Measurements from ENCODE around the gene RGS10.

DNA sequence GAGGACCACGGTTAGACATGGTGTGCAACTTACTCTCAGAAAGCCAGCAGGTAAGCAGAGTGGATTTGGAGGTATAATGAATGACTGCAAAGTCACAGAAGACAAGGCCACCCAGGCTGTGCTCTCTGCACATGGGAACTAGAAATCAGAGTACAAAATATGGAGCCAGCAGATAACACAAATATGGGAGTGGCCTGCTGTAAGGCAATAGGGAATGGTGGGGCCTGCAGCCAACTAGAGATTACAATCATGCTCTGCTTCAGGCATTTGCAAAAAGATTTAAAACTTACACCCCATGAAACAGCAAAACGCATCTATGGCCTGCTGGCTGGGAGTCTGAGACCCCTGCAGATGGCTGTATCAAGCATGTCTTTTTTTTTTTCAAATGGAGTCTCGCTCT lies 47.0 kb downstream of the RGS10 start:
- no peak for TF ChIP-seq POLR2AphosphoS5 (IDR thresholded peaks at IDR 0.05)
- TF ChIP-seq, protein P1, sequence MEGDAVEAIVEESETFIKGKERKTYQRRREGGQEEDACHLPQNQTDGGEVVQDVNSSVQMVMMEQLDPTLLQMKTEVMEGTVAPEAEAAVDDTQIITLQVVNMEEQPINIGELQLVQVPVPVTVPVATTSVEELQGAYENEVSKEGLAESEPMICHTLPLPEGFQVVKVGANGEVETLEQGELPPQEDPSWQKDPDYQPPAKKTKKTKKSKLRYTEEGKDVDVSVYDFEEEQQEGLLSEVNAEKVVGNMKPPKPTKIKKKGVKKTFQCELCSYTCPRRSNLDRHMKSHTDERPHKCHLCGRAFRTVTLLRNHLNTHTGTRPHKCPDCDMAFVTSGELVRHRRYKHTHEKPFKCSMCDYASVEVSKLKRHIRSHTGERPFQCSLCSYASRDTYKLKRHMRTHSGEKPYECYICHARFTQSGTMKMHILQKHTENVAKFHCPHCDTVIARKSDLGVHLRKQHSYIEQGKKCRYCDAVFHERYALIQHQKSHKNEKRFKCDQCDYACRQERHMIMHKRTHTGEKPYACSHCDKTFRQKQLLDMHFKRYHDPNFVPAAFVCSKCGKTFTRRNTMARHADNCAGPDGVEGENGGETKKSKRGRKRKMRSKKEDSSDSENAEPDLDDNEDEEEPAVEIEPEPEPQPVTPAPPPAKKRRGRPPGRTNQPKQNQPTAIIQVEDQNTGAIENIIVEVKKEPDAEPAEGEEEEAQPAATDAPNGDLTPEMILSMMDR (IDR thresholded peaks at IDR 0.05): no peak
- no peak for TF ChIP-seq EP300 (IDR thresholded peaks at IDR 0.05)
- TF ChIP-seq POLR2A (IDR thresholded peaks at IDR 0.05): no peak

All from upper lobe of left lung (tissue), 4 donors.